GM19238 (cell line): ENCODE measurements around the gene DIP2C.
"Not testable (repeated sequence)": the region's sequence is repeated elsewhere in the genome, so short reads cannot be mapped to it uniquely, and the experiment has no call there.

Experiments used
- DNase-seq: peaks from one replicate; pipeline ENCODE4 v3.0.0; 2011; ENCODE audit warnings: low spot score; ENCODE audit not compliant: insufficient read length

DIP2C gene

DNA sequence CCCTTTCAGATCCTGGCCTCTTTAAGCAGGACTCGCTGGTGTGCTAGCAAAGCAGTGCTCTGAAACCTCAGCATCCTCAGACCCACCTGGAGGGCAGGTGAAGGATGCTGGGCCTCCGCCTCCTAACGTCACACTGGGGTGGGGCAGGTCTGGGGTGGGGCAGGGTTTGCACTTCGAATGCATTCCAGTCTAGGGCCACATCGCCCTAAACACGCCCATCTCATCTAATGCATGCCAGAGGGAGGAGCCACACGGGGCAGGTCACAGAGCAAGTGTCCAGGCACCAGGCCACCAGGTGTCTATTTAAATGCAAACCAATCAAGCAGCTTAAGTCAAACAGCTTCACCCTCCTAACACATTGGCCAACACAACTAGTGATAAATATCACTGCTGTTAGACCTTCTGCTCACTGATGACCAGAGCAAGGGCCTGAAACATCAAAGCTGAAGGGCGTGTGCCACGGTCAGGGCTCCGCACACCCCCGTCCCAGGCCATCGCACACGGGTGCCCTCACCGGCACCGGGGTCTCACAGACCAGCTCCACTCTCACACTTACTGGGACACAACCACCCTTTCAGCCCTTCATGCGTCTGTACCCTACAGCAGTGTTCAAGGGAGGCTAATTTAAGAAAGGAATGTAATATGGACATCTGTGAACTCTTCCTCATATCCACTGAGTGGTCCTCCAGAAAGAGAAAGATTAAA is 47.1 kb downstream of the DIP2C start:
- DNase-seq: no peak

DNA sequence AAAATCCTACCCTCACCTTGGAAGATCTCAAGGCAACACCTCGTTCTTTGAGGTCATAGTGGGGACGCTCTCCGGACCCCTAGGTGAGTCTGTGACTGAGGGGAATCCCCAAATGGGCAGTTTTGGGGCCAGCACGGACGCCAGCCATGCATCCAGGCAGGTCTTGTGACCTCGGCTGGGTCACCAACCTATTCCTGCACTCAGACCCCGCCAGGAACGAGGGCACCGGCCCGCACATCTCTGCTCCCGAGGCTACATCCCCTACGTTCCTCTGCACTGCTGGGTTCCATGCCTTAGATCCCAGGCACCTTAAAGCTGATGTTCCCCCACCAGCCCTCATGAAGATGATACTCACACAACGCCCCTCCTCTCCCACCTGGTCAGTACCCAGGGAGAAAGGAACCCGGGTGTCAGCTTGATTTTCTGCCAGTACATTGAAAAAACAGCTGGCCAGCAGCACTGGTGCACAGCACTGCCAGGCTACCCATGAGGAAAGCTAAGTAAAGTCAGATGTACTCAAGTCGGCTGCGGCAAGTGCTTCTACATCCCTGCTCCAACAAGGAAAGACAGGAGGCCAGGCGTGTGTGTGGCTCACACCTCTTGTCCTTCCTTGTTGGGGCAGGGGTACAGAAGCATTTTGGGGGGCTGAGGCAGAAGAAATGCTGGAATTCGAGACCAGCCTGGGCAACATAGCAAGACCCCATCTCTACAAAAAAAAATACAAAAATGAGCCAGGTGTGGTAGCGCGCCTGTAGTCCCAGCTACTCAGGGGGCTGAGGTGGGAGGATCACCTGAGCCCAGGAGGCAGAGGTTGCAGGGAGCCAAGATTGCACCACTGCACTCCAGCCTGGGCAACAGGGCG is 48.1 kb downstream of the DIP2C start:
- DNase-seq: no peak

DNA sequence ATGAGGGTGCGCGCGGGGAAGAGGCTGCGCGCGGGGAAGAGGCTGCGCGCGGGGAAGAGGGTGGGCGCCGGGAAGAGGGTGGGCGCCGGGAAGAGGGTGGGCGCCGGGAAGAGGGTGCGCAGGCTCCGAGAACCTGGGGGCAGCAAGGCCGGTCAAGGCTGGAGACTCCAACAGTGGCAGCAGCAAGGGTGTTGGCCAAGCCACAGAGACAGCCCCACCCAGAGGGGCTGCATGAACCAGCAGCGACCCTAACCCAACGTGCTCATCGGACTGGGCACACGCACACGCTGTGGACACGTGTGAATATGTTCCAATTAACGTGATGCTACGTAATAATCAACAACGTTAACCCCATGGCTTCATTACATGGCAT is 48.8 kb downstream of the DIP2C start:
- no peak for DNase-seq

DNA sequence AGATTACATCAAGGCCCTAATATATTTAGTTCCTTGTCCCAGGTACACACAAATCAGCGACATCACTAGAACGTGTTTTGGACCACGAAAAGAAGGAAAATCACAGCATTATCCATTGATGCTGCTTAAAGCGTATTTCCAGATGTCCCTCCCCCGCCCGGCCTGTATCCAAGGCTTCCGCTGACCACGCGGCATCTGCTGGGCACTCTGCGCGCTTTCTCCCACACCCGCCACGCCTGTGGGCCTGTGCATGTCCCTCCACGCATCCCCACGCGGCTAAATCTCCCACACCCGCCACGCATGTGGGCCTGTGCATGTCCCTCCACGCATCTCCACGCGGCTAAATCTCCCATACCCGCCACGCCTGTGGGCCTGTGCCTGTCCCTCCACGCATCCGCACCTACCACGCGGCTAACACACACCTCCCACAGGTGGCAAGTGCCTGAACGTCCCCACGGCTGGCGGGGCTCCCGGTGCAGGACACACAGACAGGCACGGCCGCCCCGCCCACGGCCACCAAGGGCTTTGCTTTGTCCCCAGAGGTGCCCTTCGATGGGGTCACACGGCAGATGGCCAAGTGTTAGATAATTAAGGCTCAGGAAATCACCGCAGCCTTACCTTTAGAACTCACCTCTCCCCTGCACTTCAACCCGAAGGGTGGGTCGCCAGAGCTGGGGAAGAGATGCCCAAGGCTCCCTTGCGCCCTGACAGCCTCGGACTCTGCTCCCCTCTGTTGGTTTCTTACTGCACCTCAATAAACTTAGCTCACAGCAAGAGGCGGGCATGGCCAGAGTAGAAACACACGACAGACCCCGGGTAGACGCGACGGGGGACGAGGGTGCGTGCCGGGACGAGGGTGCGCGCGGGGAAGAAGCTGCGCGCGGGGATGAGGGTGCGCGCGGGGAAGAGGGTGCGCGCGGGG is 49.5 kb downstream of the DIP2C start:
- no peak for DNase-seq

DNA sequence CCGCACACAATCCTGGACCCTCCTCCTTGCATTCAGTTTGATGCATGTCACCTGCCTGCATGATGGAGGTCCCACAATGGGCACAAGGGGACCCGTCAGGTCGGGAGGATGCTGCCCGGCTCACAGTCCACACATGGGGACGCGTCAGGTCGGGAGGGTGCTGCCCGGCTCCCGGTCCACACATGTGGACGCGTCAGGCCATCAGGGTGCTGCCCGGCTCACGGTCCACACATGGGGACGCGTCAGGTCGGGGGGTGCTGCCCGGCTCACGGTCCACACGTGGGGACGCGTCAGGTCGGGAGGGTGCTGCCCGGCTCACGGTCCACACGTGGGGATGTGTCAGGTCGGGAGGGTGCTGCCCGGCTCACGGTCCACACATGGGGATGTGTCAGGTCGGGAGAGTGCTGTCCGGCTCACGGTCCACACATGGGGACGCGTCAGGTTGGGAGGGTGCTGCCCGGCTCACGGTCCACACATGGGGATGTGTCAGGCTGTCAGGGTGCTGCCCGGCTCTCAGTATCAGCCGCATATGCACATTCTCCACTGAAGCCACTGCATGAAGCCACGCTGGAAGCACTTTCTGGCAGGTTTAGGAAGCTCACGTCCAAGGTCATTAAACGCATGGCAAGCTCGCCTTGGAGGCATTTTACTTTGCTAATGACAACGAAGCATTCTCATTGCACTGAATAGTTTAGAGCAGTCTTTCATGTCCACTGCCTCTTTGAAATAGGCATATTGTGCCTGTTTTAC is 50.3 kb downstream of the DIP2C start:
- no peak for DNase-seq

DNA sequence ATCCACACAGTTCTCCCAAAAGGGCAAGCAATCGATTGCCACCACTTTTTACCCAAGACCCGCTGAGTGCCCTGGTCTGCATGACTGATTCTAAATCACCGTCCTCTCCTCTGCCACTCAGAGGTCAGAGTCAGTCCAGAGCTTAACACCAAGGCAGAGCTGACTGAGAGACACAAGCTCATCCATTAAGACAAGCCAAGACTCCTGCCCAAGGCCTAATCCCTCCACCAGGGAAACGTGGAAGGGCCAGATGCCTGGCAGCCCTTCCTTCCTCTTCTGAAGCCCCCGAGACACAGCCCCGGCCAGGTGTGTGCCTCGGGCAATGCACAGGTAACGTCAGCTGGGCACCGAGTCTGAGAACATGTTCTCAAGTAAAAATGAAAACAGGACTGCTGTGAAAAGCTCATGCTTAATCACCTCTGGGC is 51.7 kb downstream of the DIP2C start:
- no peak for DNase-seq

DNA sequence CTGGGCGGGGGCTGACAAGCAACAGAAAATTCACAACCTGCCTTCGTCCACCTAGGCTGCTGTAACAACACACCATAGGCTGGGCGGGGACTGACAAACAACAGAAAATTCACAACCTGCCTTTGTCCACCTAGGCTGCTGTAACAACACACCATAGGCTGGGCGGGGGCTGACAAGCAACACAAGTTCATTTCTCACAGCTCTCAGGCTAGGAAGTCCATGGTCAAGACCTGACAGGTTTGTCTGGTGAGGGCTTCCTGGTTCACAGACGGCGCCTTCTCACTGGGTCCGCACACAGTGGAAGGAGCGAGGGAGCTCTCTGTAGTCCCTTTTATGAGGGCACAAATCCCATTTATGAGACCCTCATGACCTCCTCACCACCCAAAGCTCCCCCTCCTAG is 52.2 kb downstream of the DIP2C start:
- no peak for DNase-seq

DNA sequence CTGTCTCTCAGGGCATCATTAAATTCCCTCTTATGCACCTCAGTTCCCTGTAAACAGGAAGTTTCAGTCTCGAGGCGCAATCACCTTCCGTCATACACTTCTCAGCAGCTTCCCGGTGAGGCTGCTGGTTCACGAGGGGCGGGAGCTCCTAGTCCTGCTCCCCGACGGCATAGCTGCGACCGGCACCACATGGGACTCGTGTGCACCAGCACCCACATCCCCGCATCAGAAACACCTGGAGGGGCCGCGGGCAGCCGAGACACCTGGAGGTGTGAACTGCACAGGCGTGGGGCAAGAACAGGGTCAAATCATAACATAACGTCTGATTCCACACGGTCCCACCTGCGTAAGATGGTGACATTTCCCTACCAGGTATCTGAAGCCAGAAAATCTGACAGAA is 52.7 kb downstream of the DIP2C start:
- DNase-seq: no peak

DNA sequence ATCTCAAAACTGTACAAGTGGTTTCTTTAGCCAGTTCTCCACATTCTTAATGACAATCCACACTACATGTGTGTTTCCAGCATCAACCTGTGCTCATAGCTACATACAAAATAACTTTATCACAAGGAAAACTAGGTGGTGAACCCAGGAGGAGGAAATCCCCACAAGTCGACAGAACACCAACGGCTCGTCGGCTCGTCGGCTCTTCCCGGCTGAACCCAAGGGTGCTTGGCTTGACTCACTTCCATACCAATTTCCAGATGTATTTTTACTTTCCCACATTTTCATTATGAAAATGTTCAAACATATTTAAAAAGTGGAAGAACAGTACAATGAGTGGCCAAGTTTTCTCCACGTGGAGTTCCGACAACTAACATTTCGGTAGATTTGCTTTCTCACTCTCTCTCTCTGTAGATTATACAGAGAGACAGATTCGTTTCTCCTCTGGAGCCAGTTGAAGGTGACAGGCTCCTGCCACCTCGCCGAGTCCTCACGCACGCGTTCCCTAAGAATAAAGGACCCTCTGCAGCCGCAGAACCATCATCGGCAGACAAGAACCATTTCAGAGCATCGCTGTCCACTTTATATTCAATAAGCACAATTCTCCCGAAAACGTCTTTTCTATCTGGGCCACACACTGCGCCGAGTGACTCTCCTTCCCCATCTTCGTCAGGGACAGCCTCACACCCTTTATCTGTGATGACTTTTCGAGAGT is 53.3 kb downstream of the DIP2C start:
- DNase-seq: no peak

DNA sequence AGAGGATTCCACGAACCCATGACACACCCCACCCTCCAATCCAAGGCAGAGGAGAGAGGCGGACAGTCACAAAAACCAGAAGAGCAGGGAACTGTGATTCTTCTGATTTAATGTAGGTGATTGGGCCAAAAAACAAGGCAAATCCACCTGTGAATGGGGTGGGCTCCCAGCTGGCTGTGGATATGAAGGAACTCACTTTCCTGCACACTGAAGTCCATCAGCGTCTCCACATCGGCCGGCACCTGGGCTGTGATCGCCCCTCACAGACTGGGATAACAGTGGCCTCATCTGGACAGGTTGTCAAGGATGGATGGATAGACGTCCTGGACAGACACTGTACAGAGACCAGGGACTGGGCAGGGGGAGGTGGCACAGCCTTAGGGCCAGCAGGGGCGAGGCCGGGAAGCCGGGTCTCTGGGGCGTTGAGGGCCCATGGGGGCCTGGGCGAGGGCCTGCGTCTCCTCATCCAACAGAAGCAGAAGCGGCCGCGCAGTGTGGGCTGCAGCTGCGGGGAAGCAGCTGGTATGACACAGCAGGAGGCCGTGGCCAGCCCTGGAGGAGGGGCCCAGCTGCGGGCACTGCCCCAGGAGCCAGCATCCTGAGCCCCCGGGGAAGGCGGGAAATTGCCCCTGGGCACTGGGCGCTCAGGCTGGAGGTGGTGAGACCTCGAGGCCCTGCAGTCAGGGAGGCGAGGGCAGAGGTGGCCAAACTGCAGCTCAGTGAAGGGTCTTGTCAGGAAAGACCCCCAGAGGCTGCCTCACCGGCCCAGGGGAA is 54.2 kb downstream of the DIP2C start:
- no peak for DNase-seq

DNA sequence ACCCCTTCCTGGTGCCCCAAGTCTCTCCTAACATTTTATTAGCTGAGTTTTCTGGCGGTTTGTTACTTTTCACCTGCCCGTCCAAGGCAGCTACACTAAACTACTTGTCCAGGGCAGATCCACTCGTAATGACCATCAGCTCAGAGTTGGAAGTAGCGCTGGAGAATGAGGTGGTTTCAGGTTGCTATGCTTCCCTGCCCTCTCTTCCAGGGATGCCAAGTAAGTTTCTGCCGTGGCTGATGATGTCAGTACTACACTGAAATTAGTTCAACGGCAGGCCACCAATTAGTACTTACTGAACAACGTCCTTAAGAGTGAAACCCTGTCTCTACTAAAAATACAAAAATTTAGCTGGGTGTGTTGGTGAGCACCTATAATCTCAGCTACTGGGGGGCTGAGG is 55.2 kb downstream of the DIP2C start:
- no peak for DNase-seq

DNA sequence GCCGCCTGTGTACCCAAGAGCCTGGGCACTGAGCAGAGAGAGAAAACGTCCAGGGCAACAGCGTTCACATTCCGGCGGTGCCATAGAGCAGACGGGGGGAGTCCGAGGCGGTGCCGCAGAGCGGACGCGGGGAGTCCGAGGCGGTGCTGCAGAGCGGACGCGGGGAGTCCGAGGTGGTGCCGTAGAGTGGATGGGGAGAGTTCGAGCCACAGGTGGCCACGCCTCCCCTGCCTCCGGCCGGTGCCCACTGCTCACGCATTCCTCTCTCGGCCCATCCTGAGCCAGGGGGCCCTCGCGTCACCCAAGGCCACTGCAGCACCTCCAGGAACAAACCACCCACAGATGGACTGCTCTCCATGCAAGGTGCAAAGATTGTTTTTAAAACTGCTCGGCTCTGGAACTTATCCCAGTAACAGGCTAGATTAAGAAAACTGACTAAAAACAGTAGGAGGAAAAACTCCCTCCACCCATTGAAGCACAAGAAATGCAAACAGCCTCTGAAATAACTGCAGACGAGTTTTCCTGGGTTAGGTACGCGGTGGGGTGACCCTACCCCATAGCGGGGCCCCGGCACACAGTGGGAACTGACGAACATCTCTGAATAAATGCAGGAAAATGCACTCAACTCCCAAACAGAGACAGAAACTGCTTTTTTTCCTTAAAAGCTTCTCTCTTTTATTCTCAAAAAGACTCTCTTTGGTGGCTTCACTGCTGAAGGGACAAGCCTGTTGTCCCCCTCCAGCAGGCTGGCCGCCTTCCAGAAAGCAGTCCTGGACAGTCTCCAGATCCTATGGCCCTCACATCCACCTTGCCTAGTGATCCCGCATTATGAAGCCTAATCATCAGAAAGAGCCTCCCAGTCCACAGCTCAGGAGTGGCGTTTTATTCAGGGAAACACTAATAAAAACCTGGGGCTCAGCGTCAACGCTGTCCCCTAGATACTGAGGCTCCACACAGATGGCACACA is 55.9 kb downstream of the DIP2C start:
- no peak for DNase-seq

DNA sequence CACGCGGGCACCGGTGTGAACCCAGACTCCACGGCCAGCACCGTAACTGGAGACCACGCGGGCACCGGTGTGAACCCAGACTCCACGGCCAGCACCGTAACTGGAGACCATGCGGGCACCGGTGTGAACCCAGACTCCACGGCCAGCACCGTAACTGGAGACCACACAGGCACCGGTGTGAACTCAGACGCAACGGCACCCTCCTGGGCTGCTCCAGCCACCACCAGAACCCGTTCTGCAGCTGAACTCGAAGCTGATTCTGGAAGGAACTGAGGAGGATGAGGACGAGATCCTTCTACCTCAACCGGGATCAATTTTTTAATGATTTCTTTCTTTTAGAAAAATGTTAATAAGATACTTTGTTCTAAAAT is 56.7 kb downstream of the DIP2C start:
- not testable (repeated sequence) for DNase-seq

DNA sequence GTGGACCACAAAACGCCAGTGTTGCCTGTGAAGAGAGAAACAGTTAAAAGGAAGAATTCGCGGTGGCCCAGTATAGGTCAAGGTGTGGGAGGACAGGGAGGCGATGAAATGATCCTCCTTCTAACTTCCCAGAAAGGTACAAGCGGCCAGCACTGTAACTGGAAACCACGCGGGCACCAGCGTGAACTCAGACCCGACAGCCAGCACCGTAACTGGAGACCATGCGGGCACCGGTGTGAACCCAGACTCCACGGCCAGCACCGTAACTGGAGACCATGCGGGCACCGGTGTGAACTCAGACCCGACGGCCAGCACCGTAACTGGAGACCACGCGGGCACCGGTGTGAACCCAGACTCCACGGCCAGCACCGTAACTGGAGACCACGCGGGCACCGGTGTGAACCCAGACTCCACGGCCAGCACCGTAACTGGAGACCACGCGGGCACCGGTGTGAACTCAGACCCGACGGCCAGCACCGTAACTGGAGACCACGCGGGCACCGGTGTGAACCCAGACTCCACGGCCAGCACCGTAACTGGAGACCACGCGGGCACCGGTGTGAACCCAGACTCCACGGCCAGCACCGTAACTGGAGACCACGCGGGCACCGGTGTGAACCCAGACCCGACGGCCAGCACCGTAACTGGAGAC is 57.2 kb downstream of the DIP2C start:
- DNase-seq: not testable (repeated sequence)

DNA sequence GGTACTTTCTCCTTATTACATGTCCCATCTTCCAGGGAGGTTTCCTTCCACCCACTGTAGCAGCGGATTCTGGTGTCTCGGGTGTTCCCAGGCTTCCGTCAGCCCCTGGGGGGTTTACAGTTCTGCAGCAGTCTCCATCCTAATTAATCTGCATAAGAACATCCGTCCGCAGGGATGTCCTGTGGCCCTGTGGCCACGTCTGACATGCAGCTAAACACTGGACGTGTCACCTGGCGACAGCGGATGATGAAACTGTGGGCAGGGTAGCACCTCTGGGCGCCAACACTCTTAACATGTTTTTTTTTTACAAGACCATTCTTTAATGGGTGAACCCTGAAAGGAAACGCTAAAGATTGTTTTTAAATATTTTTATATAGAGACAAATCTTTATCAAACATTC is 58.2 kb downstream of the DIP2C start:
- DNase-seq: no peak

DNA sequence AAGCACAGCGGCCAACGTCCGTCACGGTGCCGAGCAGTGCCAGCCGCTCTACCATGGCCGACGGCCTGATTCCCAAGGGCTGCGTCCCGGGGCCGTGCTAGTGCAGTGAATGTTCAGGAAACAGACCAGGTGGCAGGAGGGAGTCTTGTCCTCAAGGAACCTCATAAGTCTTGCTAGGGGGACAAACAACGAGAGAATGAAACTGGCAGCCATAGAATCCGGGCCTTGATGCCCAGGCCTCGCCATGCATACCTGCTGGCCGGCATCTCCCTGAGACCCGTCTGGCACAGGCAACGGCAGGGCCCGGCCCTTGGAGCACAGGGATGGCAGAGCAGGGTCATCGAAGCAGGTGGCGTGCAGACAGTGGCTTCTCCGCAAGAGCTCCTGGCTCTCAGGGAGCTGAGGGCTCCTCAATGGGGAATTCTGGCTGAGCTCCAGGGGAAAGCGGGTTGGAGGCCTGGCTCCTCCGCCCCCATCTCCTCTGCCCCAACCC is 58.8 kb downstream of the DIP2C start:
- no peak for DNase-seq

DNA sequence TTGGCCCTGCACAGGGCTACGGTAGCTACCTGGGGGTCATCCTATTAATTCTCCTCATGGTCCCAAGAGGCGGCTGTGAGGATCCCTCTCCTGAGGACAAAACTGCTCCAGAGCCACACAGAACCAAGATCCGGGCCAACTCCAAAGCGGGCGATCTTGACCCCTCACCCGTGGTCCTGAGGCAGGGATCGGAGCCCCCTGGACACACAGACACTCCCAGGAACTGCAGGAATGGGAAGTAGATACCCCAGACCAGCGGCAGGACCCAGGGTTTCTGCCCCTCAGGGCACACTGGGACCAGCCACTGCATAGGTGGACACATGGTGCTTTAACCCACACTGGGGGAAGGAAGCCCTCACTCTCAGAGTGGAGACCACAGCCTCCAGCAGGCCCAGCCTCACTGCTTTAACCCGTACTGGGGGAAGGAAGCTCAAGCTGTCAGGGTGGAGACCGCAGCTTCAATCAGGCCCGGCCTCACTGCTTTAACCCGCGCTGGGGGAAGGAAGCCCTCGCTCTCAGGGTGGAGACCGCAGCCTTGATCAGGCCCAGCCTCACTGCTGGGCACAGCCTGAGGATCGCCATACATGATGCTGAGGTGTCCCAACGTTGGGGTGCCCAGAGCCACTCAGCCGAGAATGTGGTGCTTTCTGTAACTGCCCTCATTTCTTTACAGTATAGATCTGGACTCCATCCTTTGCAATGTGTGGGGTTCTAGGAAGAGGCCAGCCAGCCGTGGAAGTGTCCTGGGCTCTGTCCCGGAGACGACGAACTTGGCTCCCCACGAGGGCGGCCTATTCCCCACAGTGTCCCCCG is 60.1 kb downstream of the DIP2C start:
- DNase-seq: no peak
